GM12873 (cell line): ENCODE measurements around the gene TCF4.

ENCODE experiments used
- CTCF ChIP-seq: IDR thresholded peaks from 2 replicates; pipeline ENCODE4 v1.5.1; 2012; ENCODE audit warnings: low read depth, mild to moderate bottlenecking, moderate library complexity, low read length, control low read depth; ENCODE audit not compliant: insufficient read depth; ENCODE audit errors: missing control alignments

The TCF4 gene

GRCh38 chr18:55226044-55226443 lies 361.9 kb downstream of the TCF4 start:
- TF ChIP-seq CTCF = no peak

GRCh38 chr18:55224086-55224625 lies 363.8 kb downstream of the TCF4 start:
- TF ChIP-seq CTCF = no peak

- TF ChIP-seq CTCF = no peak
These were observed 366.4 kb downstream of the TCF4 start for GRCh38 chr18:55221622-55222021.

- TF ChIP-seq CTCF = no peak
These were observed 367.5 kb downstream of the TCF4 start for GRCh38 chr18:55220523-55220922.

GRCh38 chr18:55219823-55220222 lies 368.2 kb downstream of the TCF4 start:
- TF ChIP-seq CTCF = no peak

- no peak for TF ChIP-seq CTCF
These were observed 368.9 kb downstream of the TCF4 start for GRCh38 chr18:55219059-55219458.

- no peak for TF ChIP-seq CTCF
These were observed 373.0 kb downstream of the TCF4 start for GRCh38 chr18:55214969-55215368.
